ENCODE data around the gene KLHDC10. TPM values are rescaled to one million over a fixed set of nuclear protein-coding genes. Genes with fewer than 3 reads are reported as not detected.

KLHDC10 gene
- total RNA-seq, result 38.9 TPM
- polyA plus RNA-seq (ENCODE audit: insufficient read depth, low read depth, low replicate concordance), result 15.7 TPM
- long read RNA-seq, donor 1, full-length matches to known transcripts, result 3 of 3 reads
- long read RNA-seq, donor 1, partial matches to known transcripts, result 0 of 3 reads
- long read RNA-seq, donor 1, other reads (novel, unspliced or antisense), result 0 of 3 reads
- long read RNA-seq, donor 2, full-length matches to known transcripts, result 2 of 2 reads
- long read RNA-seq, donor 2, partial matches to known transcripts, result 0 of 2 reads
- long read RNA-seq, donor 2, other reads (novel, unspliced or antisense), result 0 of 2 reads
- long read RNA-seq, donor 3, full-length matches to known transcripts, result 4 of 4 reads
- long read RNA-seq, donor 3, partial matches to known transcripts, result 0 of 4 reads
- long read RNA-seq, donor 3, other reads (novel, unspliced or antisense), result 0 of 4 reads
- long read RNA-seq, donor 4, full-length matches to known transcripts, result 6 of 19 reads
- long read RNA-seq, donor 4, partial matches to known transcripts, result 13 of 19 reads
- long read RNA-seq, donor 4, other reads (novel, unspliced or antisense), result 0 of 19 reads
- long read RNA-seq, donor 5, result 0 reads
- long read RNA-seq, donor 6, result 0 reads
- long read RNA-seq, donor 7, full-length matches to known transcripts, result 2 of 26 reads
- long read RNA-seq, donor 7, partial matches to known transcripts, result 11 of 26 reads
- long read RNA-seq, donor 7, other reads (novel, unspliced or antisense), result 13 of 26 reads
- long read RNA-seq, donor 8, full-length matches to known transcripts, result 3 of 3 reads
- long read RNA-seq, donor 8, partial matches to known transcripts, result 0 of 3 reads
- long read RNA-seq, donor 8, other reads (novel, unspliced or antisense), result 0 of 3 reads
- long read RNA-seq, donor 9, partial matches to known transcripts, result 0 of 6 reads
- long read RNA-seq, donor 9, other reads (novel, unspliced or antisense), result 6 of 6 reads
- long read RNA-seq, donor 10, full-length matches to known transcripts, result 5 of 71 reads
- long read RNA-seq, donor 10, partial matches to known transcripts, result 66 of 71 reads
- long read RNA-seq, donor 10, other reads (novel, unspliced or antisense), result 0 of 71 reads

GRCh38 chr7:130069978-130070860 lies at the start of gene KLHDC10:
TSS of gene KLHDC10 (plus strand) at chr7:130070534. CDS start at chr7:130070644, 110 bp downstream.
- Histone ChIP-seq H3K9me3 (ENCODE audit: control insufficient read depth in 2 of 3, insufficient read depth in 1 of 3, low read length in 3 of 3) (no peaks in the 10 kb centered on the region), H3K27me3 (ENCODE audit: control insufficient read depth, insufficient read depth, low read length) (no peaks in the 10 kb centered on the region), H3K36me3 (ENCODE audit: control insufficient read depth in 2 of 3, insufficient read depth in 3 of 3, low read length in 3 of 3) (no peaks in the 10 kb centered on the region), H3K4me3 (ENCODE audit: low read length in 3 of 3) (peak within 1 kb of the TSS; percentile 69 to 98 (median 97)), H3K9ac (ENCODE audit: low read length in 3 of 3) (peak within 1 kb of the TSS; percentile 83 to 93 (median 92)), H3K27ac (ENCODE audit: low read depth in 2 of 2, low read length in 2 of 2) (peak within 1 kb of the TSS; percentile 75 to 81), H3K4me1 (ENCODE audit: control insufficient read depth in 2 of 3, insufficient read depth in 2 of 3, low read depth in 1 of 3, low read length in 3 of 3) (peaks cover 3 to 15% (median 10%) of the 10 kb centered on the region in 3 donors)
- DNase-seq (peak; percentile 98 to 99 (median 99)), FAIRE-seq (peak; percentile 96)
- TF ChIP-seq CTCF (IDR thresholded peaks at IDR 0.05; ENCODE audit: borderline replicate concordance, extremely low read depth, insufficient read depth), result peak; percentile 8
- intact Hi-C loops (cut with DNase I), result loop anchor here (10.0 kb wide), 1 partner anchor 655 kb away; no protein-coding TSS in a partner anchor

GRCh38 chr7:130021105-130021834 lies 49.1 kb upstream of the KLHDC10 start:
- H3K4me1 ChIP-seq (ENCODE audit: control insufficient read depth in 2 of 3, insufficient read depth in 2 of 3, low read depth in 1 of 3, low read length in 3 of 3), result no peaks in the 10 kb centered on the region

More at GRCh38 chr7:130021105-130021834, 49.1 kb upstream of the KLHDC10 start:
- FAIRE-seq (no peak), DNase-seq (no peak)
- intact Hi-C loops (cut with DNase I), result no loop called here
- no peak overlapping the region for H3K9ac ChIP-seq (ENCODE audit: low read length in 3 of 3)
- H3K27ac ChIP-seq (ENCODE audit: low read depth in 2 of 2, low read length in 2 of 2), result no peak overlapping the region
- H3K36me3 ChIP-seq (ENCODE audit: control insufficient read depth in 2 of 3, insufficient read depth in 3 of 3, low read length in 3 of 3), result peaks cover 4 to 43% (median 27%) of the 10 kb centered on the region in 3 donors
- TF ChIP-seq CTCF (IDR thresholded peaks at IDR 0.05; ENCODE audit: borderline replicate concordance, extremely low read depth, insufficient read depth), result no peak
- no peaks in the 10 kb centered on the region for H3K9me3 ChIP-seq (ENCODE audit: control insufficient read depth in 2 of 3, insufficient read depth in 1 of 3, low read length in 3 of 3)
- no peaks in the 10 kb centered on the region for H3K27me3 ChIP-seq (ENCODE audit: control insufficient read depth, insufficient read depth, low read length)
- H3K4me3 ChIP-seq (ENCODE audit: low read length in 3 of 3), result no peak overlapping the region

All from kidney (tissue), 22 donors.